ENCODE measurements around the gene FKBP10. TPM values are rescaled to one million over a fixed set of nuclear protein-coding genes. Genes with fewer than 3 reads are reported as not detected.
"Not testable (repeated sequence)": the region's sequence is repeated elsewhere in the genome, so short reads cannot be mapped to it uniquely, and the experiment has no call there.

FKBP10 gene
- total RNA-seq, 3 donors from 2014 or later, result 35.9 to 43.3 (median 39.4) TPM

GRCh38 chr17:41835214-41835799 is 22.5 kb downstream of the FKBP10 start:
- Histone ChIP-seq H3K27ac (peak overlapping the region; percentile 83 to 90), H3K4me3 (peak overlapping the region; percentile 90 to 94 (median 94)), H3K27me3 (no peaks in the 10 kb centered on the region), H3K36me3 (no peaks in the 10 kb centered on the region), H3K9me3 (no peaks in the 10 kb centered on the region), H3K4me1 (no peaks in the 10 kb centered on the region)
- TF ChIP-seq, protein P1, sequence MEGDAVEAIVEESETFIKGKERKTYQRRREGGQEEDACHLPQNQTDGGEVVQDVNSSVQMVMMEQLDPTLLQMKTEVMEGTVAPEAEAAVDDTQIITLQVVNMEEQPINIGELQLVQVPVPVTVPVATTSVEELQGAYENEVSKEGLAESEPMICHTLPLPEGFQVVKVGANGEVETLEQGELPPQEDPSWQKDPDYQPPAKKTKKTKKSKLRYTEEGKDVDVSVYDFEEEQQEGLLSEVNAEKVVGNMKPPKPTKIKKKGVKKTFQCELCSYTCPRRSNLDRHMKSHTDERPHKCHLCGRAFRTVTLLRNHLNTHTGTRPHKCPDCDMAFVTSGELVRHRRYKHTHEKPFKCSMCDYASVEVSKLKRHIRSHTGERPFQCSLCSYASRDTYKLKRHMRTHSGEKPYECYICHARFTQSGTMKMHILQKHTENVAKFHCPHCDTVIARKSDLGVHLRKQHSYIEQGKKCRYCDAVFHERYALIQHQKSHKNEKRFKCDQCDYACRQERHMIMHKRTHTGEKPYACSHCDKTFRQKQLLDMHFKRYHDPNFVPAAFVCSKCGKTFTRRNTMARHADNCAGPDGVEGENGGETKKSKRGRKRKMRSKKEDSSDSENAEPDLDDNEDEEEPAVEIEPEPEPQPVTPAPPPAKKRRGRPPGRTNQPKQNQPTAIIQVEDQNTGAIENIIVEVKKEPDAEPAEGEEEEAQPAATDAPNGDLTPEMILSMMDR (IDR thresholded peaks at IDR 0.05), result no peak
- no peak for TF ChIP-seq POLR2A (IDR thresholded peaks at IDR 0.05)
- no peak for TF ChIP-seq POLR2AphosphoS5 (IDR thresholded peaks at IDR 0.05)
- intact Hi-C loops (cut with DNase I; ENCODE audit: low total_unique reads), result no loop called here
- no peak for DNase-seq (ENCODE audit: low spot score in 2 of 2)

- H3K4me3 ChIP-seq, result peak within 1 kb of the TSS; percentile 90 to 94 (median 94)
- peak in 1 of 2 donors; percentile 46 for DNase-seq (ENCODE audit: low spot score in 2 of 2)
- H3K36me3 ChIP-seq, result no peaks in the 10 kb centered on the region
- peak within 1 kb of the TSS; percentile 83 to 90 for H3K27ac ChIP-seq
- no peaks in the 10 kb centered on the region for H3K4me1 ChIP-seq
- H3K9me3 ChIP-seq, result no peaks in the 10 kb centered on the region
- no peaks in the 10 kb centered on the region for H3K27me3 ChIP-seq
- intact Hi-C loops (cut with DNase I; ENCODE audit: low total_unique reads), result no loop called here
- TF ChIP-seq, protein P1 (IDR thresholded peaks at IDR 0.05), result no peak
- peak in 1 of 3 donors; percentile 49 for TF ChIP-seq POLR2AphosphoS5 (IDR thresholded peaks at IDR 0.05)
Measured at GRCh38 chr17:41835800-41836549, 23.2 kb downstream of the FKBP10 start, which contains the start of gene NT5C3B. Gene NT5C3B (minus strand): TSS chr17:41836232. CDS start chr17:41836193, 39 bp downstream.

DNA sequence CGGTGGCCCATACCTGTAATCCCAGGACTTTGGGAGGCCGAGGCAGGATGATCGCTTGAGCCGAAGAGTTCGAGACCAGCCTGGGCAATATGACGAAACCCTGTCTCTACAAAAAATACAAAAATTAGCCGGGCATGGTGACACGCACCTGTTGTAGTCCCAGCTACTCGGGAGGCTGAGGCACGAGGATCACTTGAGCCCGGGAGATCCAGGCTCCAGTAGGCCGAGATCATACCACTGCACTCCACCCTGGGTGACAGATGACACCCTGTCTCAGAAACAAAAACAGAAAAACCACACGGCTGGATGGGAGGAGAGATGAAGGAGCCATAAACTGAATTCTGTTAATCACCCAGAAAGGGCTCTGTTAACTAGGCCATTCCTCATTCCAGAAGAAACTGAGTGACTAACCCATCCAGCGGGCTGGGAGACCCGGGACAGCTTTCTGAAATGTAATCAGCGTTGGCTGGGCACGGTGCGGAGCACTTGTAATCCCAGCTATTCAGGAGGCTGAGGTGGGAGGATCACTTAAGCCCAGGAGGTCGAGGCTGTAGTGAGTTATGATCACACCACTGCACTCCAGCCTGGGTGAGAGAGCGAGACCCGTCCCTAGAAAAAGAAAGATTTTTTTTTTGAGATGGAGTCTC is 23.9 kb downstream of the FKBP10 start:
- intact Hi-C loops (cut with DNase I; ENCODE audit: low total_unique reads), result no loop called here
- DNase-seq (ENCODE audit: low spot score in 2 of 2), result no peak

GRCh38 chr17:41837761-41838538 is 25.1 kb downstream of the FKBP10 start, which contains the start of gene KLHL10:
Gene KLHL10 (plus strand): TSS chr17:41837825. CDS start chr17:41837933, 108 bp downstream.
- no peak for TF ChIP-seq POLR2AphosphoS5 (IDR thresholded peaks at IDR 0.05)
- TF ChIP-seq, protein P1 (IDR thresholded peaks at IDR 0.05), result no peak
- TF ChIP-seq POLR2A (IDR thresholded peaks at IDR 0.05), result no peak
- peak within 1 kb of the TSS in 2 of 3 donors; percentile 90 to 94 for H3K4me3 ChIP-seq

More for the DNA sequence above, 23.9 kb downstream of the FKBP10 start:
- Histone ChIP-seq H3K9me3 (no peaks in the 10 kb centered on the region), H3K4me1 (no peaks in the 10 kb centered on the region), H3K36me3 (no peaks in the 10 kb centered on the region), H3K27me3 (no peaks in the 10 kb centered on the region), H3K4me3 (peak overlapping the region; percentile 90 to 94 (median 94)), H3K27ac (peak overlapping the region; percentile 83 to 90)
- TF ChIP-seq, protein P1 (IDR thresholded peaks at IDR 0.05), result no peak
- TF ChIP-seq POLR2A (IDR thresholded peaks at IDR 0.05) (no peak), POLR2AphosphoS5 (IDR thresholded peaks at IDR 0.05) (no peak)

GRCh38 chr17:41839448-41839847 is 26.6 kb downstream of the FKBP10 start:
- H3K4me1 ChIP-seq; intact Hi-C loops (cut with DNase I; ENCODE audit: low total_unique reads); DNase-seq (ENCODE audit: low spot score in 2 of 2); H3K27ac ChIP-seq; H3K36me3 ChIP-seq; H3K9me3 ChIP-seq; H3K4me3 ChIP-seq; H3K27me3 ChIP-seq: not testable (repeated sequence)

More at GRCh38 chr17:41837761-41838538, 25.1 kb downstream of the FKBP10 start, which contains the start of gene KLHL10:
- no peaks in the 10 kb centered on the region for H3K9me3 ChIP-seq
- no peaks in the 10 kb centered on the region for H3K27me3 ChIP-seq
- H3K4me1 ChIP-seq, result no peaks in the 10 kb centered on the region
- no peak for DNase-seq (ENCODE audit: low spot score in 2 of 2)
- intact Hi-C loops (cut with DNase I; ENCODE audit: low total_unique reads), result no loop called here
- H3K36me3 ChIP-seq, result no peaks in the 10 kb centered on the region
- peak within 1 kb of the TSS; percentile 83 to 90 for H3K27ac ChIP-seq

DNA sequence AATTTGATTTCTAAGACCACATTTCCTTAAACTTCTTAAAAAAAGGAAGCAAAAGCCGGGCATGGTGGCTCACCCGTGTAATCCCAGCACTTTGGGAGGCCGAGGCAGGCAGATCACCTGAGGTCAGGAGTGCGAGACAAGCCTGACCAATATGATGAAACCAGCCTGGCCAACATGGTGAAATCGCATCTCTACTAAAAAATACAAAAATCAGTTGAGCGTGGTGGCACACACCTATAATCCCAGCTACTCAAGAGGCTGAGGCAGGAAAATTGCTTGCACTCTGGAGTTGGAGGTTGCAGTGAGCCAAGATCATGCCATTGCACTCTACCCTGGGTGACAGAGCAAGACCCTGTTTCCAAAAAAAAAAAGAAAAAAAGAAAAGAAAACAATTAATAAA is 28.0 kb downstream of the FKBP10 start:
- H3K27me3 ChIP-seq; H3K4me1 ChIP-seq; H3K9me3 ChIP-seq; DNase-seq (ENCODE audit: low spot score in 2 of 2); H3K27ac ChIP-seq; H3K36me3 ChIP-seq; intact Hi-C loops (cut with DNase I; ENCODE audit: low total_unique reads); H3K4me3 ChIP-seq: not testable (repeated sequence)

All from breast epithelium (tissue), 4 donors.